GM12864 (cell line): ENCODE measurements around the gene RNFT1.
"Not testable (repeated sequence)": the region's sequence is repeated elsewhere in the genome, so short reads cannot be mapped to it uniquely, and the experiment has no call there.

Source experiments
- DNase-seq: peaks from one replicate; pipeline ENCODE4 v3.0.0-alpha.2; 2011; ENCODE audit warnings: low read depth
- H3K4me3 ChIP-seq: 2 replicates; pipeline ENCODE4 v1.5.1; 2011; ENCODE audit warnings: mild to moderate bottlenecking, low read depth, low read length, control low read depth
- TF ChIP-seq, protein P1 (sequence below): IDR thresholded peaks from 2 replicates; pipeline ENCODE4 v1.5.1; 2011; ENCODE audit warnings: low read depth, mild to moderate bottlenecking, moderate library complexity, low read length, control low read depth, inconsistent platforms; ENCODE audit errors: missing control alignments

Gene RNFT1

GRCh38 chr17:59964482-59965328 lies at the start of gene RNFT1:
RNFT1 (minus strand) TSS chr17:59964740; CDS start chr17:59964663, 77 bp downstream.
- peak within 1 kb of the TSS; percentile 92 for H3K4me3 ChIP-seq
- TF ChIP-seq, protein P1, sequence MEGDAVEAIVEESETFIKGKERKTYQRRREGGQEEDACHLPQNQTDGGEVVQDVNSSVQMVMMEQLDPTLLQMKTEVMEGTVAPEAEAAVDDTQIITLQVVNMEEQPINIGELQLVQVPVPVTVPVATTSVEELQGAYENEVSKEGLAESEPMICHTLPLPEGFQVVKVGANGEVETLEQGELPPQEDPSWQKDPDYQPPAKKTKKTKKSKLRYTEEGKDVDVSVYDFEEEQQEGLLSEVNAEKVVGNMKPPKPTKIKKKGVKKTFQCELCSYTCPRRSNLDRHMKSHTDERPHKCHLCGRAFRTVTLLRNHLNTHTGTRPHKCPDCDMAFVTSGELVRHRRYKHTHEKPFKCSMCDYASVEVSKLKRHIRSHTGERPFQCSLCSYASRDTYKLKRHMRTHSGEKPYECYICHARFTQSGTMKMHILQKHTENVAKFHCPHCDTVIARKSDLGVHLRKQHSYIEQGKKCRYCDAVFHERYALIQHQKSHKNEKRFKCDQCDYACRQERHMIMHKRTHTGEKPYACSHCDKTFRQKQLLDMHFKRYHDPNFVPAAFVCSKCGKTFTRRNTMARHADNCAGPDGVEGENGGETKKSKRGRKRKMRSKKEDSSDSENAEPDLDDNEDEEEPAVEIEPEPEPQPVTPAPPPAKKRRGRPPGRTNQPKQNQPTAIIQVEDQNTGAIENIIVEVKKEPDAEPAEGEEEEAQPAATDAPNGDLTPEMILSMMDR: no peak
- DNase-seq: peak; percentile 30

DNA sequence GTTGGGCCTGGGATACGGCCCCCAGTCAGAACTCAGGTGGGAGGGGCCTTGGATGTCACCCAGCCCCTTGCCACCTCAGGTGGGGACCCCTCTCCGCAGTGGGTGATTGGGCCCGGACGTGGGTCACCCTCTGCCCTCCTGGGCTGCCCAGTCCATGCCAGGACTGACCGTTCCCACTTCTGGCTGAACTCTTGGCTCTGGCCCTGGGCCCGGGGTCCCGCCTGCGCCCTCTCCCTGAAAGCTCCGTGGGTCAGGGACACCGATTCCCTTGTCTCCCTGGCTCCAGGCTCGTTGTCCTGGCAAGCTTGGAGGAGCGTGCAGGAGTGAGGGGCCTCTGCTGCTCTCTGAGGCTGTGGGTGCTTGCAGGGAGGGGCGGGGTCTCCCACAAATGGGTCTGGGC lies 44.8 kb upstream of the RNFT1 start:
- not testable (repeated sequence) for H3K4me3 ChIP-seq, DNase-seq

GRCh38 chr17:60008377-60008776 lies 43.8 kb upstream of the RNFT1 start:
- H3K4me3 ChIP-seq, DNase-seq: not testable (repeated sequence)

GRCh38 chr17:60006160-60006559 lies 41.6 kb upstream of the RNFT1 start:
- TF ChIP-seq, protein P1: no peak
- DNase-seq: no peak
- H3K4me3 ChIP-seq: no peak overlapping the region

DNA sequence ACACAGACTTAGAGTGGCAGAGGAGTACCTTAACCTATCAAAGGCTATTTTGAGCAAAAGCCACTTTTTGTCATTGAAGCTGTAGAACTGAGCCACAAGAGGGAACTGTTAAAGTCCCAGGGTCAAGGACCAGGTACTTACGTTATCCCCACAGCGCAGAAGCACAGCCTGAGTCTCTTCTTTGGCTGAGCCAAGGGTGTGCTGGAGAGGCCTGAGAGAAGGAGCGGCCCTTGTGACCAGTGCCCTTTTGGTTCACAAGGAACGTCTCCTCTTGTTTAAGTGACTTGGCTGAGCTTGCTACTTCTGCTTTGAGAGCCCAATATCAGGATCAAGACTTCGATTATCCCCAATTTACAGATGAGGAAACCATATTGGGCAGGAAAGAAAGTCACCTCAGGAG lies 40.0 kb upstream of the RNFT1 start:
- not testable (repeated sequence) for DNase-seq

GRCh38 chr17:60002405-60002804 lies 37.9 kb upstream of the RNFT1 start:
- DNase-seq, H3K4me3 ChIP-seq: not testable (repeated sequence)

More for the DNA sequence above, 40.0 kb upstream of the RNFT1 start:
- H3K4me3 ChIP-seq: not testable (repeated sequence)

GRCh38 chr17:59996608-59997007 lies 32.1 kb upstream of the RNFT1 start:
- not testable (repeated sequence) for DNase-seq, H3K4me3 ChIP-seq

DNA sequence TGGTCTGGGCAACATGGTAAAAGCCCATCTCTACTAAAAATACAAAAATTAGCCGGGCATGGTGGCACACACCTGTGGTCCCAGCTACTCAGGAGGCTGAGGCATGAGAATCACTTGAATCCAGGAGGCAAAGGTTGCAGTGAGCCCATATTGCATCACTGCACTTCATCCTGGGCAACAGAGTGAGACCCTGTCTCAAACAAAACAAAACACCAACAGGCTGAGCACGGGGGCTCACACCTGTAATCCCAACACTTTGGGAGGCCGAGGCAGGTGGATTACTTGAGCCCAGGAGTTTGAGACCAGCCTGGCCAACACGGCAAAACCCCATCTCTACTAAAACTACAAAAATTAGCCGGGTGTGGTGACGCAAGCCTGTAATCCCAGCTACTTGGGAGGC lies 10.6 kb upstream of the RNFT1 start:
- not testable (repeated sequence) for H3K4me3 ChIP-seq, DNase-seq

DNA sequence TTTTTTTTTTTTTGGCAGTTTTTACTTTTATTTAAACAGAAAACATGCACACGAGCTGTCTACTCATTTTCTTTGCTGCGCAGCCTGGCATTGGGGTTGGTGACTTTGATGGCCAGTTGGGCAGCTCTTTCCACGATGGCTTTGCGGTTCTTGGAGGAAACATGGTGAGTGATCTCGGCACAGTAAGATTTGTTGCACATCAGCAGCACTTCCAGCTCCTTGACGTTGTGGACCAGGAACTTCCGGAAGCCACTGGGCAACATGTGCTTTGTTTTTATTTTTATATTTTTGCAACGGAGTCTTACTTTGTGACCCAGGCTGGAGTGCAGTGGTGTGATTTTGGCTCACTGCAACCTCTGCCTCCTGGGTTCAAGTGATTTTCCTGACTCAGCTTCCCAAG lies 8.9 kb upstream of the RNFT1 start:
- not testable (repeated sequence) for H3K4me3 ChIP-seq, DNase-seq

DNA sequence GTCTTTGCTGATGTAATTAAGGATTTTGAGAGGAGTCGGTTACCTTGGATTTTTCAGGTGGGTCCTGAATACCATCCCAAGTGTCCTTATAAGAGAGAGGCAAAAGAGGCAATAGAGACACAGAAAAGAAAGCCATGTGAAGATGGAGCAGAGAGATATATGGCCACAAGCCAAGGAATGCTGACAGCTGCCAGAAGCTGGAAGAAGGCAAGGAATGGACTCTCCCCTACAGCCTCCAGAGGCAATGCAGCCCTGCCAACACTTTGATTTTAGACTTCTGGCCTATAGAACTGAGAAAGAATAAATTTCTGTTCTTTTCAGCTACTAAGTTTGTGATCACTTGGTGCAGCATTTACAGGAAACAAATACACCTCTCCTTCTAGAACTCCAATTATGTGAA lies 8.2 kb upstream of the RNFT1 start:
- TF ChIP-seq, protein P1: no peak
- DNase-seq: no peak
- H3K4me3 ChIP-seq: no peak overlapping the region

DNA sequence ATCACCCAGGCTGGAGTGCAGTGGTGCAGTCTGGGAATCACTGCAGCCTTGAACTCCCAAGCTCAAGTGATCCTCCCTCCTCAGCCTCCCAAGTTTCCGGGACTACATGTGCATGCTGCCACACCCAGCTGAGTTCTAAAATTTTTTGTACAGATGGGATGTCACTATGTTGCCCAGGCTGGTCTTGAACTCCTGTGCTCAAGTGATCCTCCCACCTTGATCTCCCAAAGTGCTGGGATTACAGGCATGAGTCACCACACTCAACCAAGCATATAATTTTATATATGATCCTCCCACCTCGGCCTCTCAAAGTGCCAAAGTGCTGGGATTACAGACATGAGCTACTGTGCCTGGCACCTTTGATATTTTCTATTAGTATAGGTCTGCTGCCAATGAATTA lies 7.2 kb upstream of the RNFT1 start:
- not testable (repeated sequence) for H3K4me3 ChIP-seq, DNase-seq
